NOMO-1 treated with dmso at 0.1 percent for 144 hours (cell line): Measurements from ENCODE around the gene MCEMP1.

ENCODE experiments used
- DNase-seq: peaks from one replicate; lab custom pipeline; 2025; ENCODE audit not compliant: unreplicated experiment; lab: John Stamatoyannopoulos, UW

MCEMP1 gene

GRCh38 chr19:7676854-7677253 lies at the start of gene MCEMP1:
TSS of gene MCEMP1 (plus strand) at chr19:7677090. CDS start at chr19:7677121, 31 bp downstream.
- no peak for DNase-seq

GRCh38 chr19:7627166-7627565 lies 49.7 kb upstream of the MCEMP1 start:
- DNase-seq: no peak

GRCh38 chr19:7628589-7629311 lies 48.1 kb upstream of the MCEMP1 start:
- DNase-seq: no peak

GRCh38 chr19:7629347-7630054 lies 47.4 kb upstream of the MCEMP1 start, which contains the start of the genes PET100 and XAB2:
TSS of gene PET100 (plus strand) at chr19:7629793. CDS start at chr19:7629834, 41 bp downstream.
TSS of gene XAB2 (minus strand) at chr19:7629545. CDS start at chr19:7629527, 18 bp downstream.
- peak; percentile 96 for DNase-seq

GRCh38 chr19:7631577-7631976 lies 45.3 kb upstream of the MCEMP1 start:
- DNase-seq: no peak

- DNase-seq: no peak
Measured at GRCh38 chr19:7632340-7633203, 44.3 kb upstream of the MCEMP1 start.

- no peak for DNase-seq
Measured at GRCh38 chr19:7633698-7634097, 43.2 kb upstream of the MCEMP1 start, which contains the start of gene PCP2. TSS of gene PCP2 (minus strand) at chr19:7633719. CDS start at chr19:7633457, 262 bp downstream.

GRCh38 chr19:7635670-7636069 lies 41.2 kb upstream of the MCEMP1 start:
- DNase-seq: no peak

- DNase-seq: no peak
Measured at GRCh38 chr19:7636317-7636690, 40.6 kb upstream of the MCEMP1 start.

- peak; percentile 67 for DNase-seq
Measured at GRCh38 chr19:7636691-7637373, 40.1 kb upstream of the MCEMP1 start, which contains the start of gene STXBP2. TSS of gene STXBP2 (plus strand) at chr19:7637110. CDS start at chr19:7637150, 40 bp downstream.

GRCh38 chr19:7637374-7638256 lies 39.3 kb upstream of the MCEMP1 start:
- DNase-seq: peak; percentile 22

GRCh38 chr19:7638802-7639465 lies 38.0 kb upstream of the MCEMP1 start:
- no peak for DNase-seq

- DNase-seq: no peak
Measured at GRCh38 chr19:7639863-7640348, 37.0 kb upstream of the MCEMP1 start.

GRCh38 chr19:7640803-7641202 lies 36.1 kb upstream of the MCEMP1 start:
- DNase-seq: no peak

GRCh38 chr19:7641290-7642276 lies 35.3 kb upstream of the MCEMP1 start:
- DNase-seq: no peak

- no peak for DNase-seq
Measured at GRCh38 chr19:7642295-7643030, 34.4 kb upstream of the MCEMP1 start.

- DNase-seq: no peak
Measured at GRCh38 chr19:7643031-7643415, 33.9 kb upstream of the MCEMP1 start.
